ENCODE data around the gene WBP11. TPM values are rescaled to one million over a fixed set of nuclear protein-coding genes. Genes with fewer than 3 reads are reported as not detected.

Gene WBP11
- total RNA-seq, 1 donor from 2014 or later = 21.7 TPM

- Histone ChIP-seq H3K27me3 (ENCODE audit: control insufficient read depth, insufficient read depth, low read length) (no peaks in the 10 kb centered on the region), H3K36me3 (ENCODE audit: control insufficient read depth, insufficient read depth, low read length) (no peaks in the 10 kb centered on the region), H3K4me3 (ENCODE audit: low read depth, low read length) (no peak overlapping the region)
- DNase-seq (ENCODE audit: low read depth) = no peak
- no peak for TF ChIP-seq CTCF (IDR thresholded peaks at IDR 0.05; ENCODE audit: insufficient read depth, low read length, poor library complexity, severe bottlenecking)
Measured at GRCh38 chr12:14828892-14829291, 25.6 kb upstream of the WBP11 start.

- Histone ChIP-seq H3K36me3 (ENCODE audit: control insufficient read depth, insufficient read depth, low read length) (no peaks in the 10 kb centered on the region), H3K4me3 (ENCODE audit: low read depth, low read length) (no peak overlapping the region), H3K27me3 (ENCODE audit: control insufficient read depth, insufficient read depth, low read length) (no peaks in the 10 kb centered on the region)
- DNase-seq (ENCODE audit: low read depth) = no peak
- TF ChIP-seq CTCF (IDR thresholded peaks at IDR 0.05; ENCODE audit: insufficient read depth, low read length, poor library complexity, severe bottlenecking) = no peak
Measured at GRCh38 chr12:14827043-14827442, 23.8 kb upstream of the WBP11 start.

GRCh38 chr12:14826491-14826890, 23.2 kb upstream of the WBP11 start:
- Histone ChIP-seq H3K36me3 (ENCODE audit: control insufficient read depth, insufficient read depth, low read length) (no peaks in the 10 kb centered on the region), H3K27me3 (ENCODE audit: control insufficient read depth, insufficient read depth, low read length) (no peaks in the 10 kb centered on the region), H3K4me3 (ENCODE audit: low read depth, low read length) (no peak overlapping the region)
- TF ChIP-seq CTCF (IDR thresholded peaks at IDR 0.05; ENCODE audit: insufficient read depth, low read length, poor library complexity, severe bottlenecking) = no peak
- no peak for DNase-seq (ENCODE audit: low read depth)

GRCh38 chr12:14825256-14825655, 22.0 kb upstream of the WBP11 start:
- DNase-seq (ENCODE audit: low read depth) = no peak
- H3K27me3 ChIP-seq (ENCODE audit: control insufficient read depth, insufficient read depth, low read length) = no peaks in the 10 kb centered on the region
- no peaks in the 10 kb centered on the region for H3K36me3 ChIP-seq (ENCODE audit: control insufficient read depth, insufficient read depth, low read length)
- TF ChIP-seq CTCF (IDR thresholded peaks at IDR 0.05; ENCODE audit: insufficient read depth, low read length, poor library complexity, severe bottlenecking) = no peak
- no peak overlapping the region for H3K4me3 ChIP-seq (ENCODE audit: low read depth, low read length)

GRCh38 chr12:14824012-14824634, 20.8 kb upstream of the WBP11 start:
- Histone ChIP-seq H3K4me3 (ENCODE audit: low read depth, low read length) (no peak overlapping the region), H3K27me3 (ENCODE audit: control insufficient read depth, insufficient read depth, low read length) (no peaks in the 10 kb centered on the region), H3K36me3 (ENCODE audit: control insufficient read depth, insufficient read depth, low read length) (no peaks in the 10 kb centered on the region)
- DNase-seq (ENCODE audit: low read depth) = no peak
- no peak for TF ChIP-seq CTCF (IDR thresholded peaks at IDR 0.05; ENCODE audit: insufficient read depth, low read length, poor library complexity, severe bottlenecking)

- Histone ChIP-seq H3K36me3 (ENCODE audit: control insufficient read depth, insufficient read depth, low read length) (no peaks in the 10 kb centered on the region), H3K27me3 (ENCODE audit: control insufficient read depth, insufficient read depth, low read length) (no peaks in the 10 kb centered on the region), H3K4me3 (ENCODE audit: low read depth, low read length) (no peak within 1 kb of the TSS)
- TF ChIP-seq CTCF (IDR thresholded peaks at IDR 0.05; ENCODE audit: insufficient read depth, low read length, poor library complexity, severe bottlenecking) = no peak
- DNase-seq (ENCODE audit: low read depth) = no peak
Measured at GRCh38 chr12:14814014-14814413, 10.7 kb upstream of the WBP11 start, which contains the start of gene SMCO3. TSS of gene SMCO3 (minus strand) at chr12:14814182. CDS start at chr12:14806680, 7,502 bp downstream.
